NK-92 (cell line): ENCODE measurements around the gene DHX57.
"Not testable (repeated sequence)": the region's sequence is repeated elsewhere in the genome, so short reads cannot be mapped to it uniquely, and the experiment has no call there.

Experiments used
- DNase-seq: peaks from one replicate; lab custom pipeline; 2025; ENCODE audit not compliant: unreplicated experiment; lab: John Stamatoyannopoulos, UW

Gene DHX57

GRCh38 chr2:38873763-38874162, 2.0 kb downstream of the DHX57 start:
- no peak for DNase-seq

GRCh38 chr2:38871432-38871831, 4.3 kb downstream of the DHX57 start:
- no peak for DNase-seq

- DNase-seq = no peak
Observed at GRCh38 chr2:38866773-38867443, 8.8 kb downstream of the DHX57 start.

DNA sequence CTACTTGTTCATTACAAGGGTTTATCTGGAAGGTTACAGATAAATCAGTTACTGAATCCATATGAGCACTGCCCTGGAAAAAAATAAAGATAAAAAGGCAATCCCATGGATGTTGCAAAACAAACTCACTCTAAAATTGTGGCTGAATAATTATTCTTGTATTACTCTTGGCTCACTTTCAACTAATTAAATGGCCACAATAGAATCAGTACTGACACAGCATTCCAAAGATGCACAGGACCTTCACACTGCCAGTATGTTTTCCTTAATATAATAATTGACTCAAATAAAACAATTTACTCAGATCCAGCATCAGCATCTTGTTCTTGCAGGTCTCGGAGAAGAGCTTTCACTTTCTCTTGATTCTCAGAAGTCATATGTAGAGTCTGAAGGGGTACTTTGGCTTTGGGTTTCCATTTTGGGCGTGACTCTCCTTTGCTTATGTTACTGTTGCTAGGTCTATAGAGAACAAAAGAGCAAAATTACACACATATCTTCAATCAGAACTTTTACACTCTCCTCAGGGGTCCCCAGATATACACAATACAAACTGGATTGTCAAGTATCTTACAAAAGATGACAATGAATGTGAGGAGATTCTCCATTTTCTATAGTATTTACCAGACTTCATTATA, 12.6 kb downstream of the DHX57 start:
- no peak for DNase-seq

- no peak for DNase-seq
Observed at GRCh38 chr2:38862476-38862875, 13.3 kb downstream of the DHX57 start.

DNA sequence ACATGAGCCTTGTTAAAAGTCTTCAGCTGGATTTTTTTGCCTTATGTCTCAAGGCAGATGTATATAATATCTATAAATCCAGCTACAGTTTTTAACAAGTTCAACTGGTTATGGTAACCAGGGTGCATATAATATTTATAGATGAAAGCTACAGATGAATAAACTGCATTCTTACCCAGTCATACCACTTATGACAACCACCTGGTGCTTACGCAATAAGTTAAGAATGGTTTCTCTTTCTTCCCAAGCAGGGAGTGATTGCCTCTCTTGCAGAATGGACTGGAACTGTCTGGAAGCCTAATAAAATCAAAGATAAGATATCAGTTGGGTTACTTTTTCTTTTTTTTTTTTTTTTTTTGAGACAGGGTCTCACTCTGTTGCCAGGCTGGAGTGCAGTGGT, 19.6 kb downstream of the DHX57 start:
- no peak for DNase-seq

DNA sequence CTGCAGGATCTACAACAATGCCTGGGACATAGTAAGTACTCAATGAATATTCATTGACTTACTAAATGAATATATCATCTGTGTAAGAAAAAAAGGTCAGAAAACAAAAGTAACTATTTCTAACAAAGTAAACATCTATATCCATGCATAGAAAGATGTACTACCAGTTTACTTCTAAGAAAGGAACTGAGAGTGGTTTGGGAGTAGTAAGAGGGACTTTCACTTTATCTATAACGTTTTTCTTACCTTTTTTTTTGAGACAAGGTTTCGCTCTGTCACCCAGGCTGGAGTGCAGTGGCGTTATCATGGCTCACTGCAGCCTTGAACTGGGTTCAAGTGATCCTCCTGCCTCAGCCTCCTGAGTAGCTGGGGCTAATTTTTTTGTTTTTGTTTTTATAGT, 25.7 kb downstream of the DHX57 start:
- DNase-seq = no peak

DNA sequence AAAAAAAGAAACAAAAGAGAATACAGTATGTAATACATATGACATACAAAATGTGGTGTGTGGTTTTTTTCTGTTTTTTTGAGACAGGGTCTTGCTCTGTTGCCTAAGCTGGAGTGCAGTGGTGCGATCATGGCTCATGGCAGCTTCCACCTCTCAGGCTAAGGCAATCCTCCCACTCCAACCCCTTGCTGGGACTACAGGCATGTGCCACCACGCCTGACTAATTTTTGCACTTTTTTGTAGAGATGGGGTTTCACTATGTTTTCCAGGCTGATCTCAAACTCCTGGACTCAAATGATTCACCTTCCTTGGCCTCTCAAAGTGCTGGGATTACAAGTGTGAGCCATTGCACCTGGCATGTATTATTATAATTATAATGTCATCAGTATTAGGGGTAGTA, 38.9 kb downstream of the DHX57 start:
- DNase-seq = no peak

DNA sequence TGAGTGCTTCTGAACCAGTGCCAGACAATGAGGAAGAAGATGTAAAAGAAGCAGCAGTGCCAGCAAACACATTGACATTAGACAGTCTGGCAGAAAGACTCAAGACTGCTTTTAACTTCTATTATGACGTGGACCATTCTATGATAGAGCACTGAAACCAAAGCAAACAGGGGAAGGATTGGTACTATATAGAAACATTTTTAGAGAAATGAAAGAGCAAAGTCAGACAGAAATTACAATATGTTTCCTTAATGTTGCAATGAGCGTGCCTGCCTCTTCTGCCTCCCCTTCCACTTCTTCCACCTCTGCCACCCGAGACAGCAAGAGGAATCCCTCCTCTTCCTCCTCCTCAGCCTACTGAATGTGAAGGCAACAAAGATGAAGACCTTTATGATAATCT, 39.7 kb downstream of the DHX57 start:
- DNase-seq = no peak

DNA sequence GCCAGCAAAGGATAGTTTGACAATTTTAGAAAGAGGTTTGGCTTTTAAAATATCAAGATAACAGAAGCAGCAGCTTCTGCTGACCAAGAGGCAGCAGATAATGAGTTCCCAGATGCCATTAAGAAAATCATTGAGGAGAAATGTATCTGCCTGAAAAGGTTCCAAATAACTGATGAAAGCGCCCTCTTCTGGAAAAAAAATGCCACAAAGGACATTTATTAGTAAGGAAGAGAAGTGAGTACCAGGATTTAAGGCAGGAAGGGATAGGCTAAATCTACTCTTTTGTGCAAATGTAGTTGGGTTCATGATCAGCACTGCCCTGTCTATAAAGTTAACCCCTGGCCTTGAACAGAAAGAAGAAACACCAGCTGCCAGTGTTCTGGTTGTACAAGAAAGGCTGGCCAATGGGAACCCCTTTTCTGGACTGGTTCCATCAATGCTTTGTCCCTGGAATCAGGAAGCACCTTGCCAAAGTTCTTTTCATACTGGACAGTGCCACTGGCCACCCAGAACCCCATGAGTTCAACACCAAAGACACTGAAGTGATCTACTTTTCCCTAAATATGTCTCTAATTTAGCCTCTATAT, 40.6 kb downstream of the DHX57 start:
- no peak for DNase-seq

DNA sequence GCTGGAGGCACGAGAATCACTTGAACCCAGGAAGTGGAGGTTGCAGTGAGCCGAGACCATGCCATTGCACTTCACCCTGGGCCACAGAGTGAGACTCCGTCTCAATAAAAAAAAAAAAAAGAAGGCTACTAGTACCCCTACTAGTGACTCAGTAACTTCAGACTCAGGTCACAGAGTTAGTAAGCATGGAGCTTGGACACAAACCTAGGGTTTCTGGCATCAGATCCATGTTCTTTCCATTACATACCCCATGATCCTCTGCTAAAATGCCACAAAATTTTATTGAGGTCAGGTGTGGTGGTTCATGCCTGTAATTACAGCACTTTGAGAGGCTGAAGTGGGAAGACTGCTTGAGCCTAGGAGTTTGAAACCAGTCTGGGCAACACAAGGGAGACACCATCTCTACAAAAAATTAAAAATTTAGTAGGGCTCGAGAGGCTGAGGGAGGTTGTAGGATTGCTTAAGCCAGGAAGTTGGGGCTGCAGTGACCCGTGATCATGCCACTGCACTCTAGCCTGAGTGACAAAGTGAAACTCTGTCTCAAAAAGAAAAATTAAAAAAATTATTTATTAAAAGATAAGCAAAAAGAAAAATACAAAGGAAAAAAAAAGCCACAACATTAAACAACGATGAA, 45.1 kb downstream of the DHX57 start:
- no peak for DNase-seq

DNA sequence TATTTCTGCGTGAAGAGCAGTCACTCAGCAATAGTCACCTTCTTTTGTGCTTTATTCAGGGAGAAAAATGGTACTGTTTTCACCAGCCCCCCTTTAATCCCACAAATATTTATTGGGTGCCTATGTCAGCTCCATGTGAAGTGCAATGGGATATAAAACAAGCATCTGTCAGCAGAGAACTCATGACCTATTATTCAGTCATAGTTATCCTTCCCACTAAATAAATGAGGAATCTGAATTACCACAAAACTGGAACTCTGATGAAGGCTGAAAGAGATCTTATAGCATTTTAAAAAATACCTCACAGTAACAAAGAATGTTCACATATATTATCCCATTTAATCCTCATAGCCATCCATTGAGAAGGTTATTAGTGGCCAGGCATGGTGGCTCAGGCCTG, 45.8 kb downstream of the DHX57 start:
- no peak for DNase-seq

GRCh38 chr2:38828460-38828859, 47.3 kb downstream of the DHX57 start:
- DNase-seq = no peak

DNA sequence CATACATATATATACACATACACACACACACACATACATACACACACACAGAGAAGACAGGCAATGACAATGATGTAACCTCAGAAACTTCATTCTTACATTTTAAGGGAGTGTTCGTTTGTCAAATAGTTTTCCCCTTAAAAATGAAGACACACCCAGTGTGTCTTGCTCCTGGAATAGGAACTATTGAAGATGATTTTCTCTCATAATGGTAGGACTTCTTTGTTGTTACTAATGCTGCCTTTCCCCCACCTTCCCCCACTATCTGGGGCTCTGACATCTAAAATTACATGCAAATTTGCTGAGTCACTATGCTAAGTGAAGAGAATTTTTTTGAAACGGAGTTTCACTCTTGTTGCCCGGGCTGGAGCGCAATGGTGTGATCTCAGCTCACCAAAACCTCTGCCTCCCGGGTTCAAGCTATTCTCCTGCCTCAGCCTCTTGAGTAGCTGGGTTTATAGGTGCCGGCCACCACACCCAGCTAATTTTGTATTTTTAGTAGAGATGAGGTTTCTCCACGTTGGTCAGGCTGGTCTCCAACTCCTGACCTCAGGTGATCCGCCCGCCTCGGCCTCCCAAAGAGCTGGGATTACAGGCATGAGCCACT, 48.1 kb downstream of the DHX57 start:
- not testable (repeated sequence) for DNase-seq

DNA sequence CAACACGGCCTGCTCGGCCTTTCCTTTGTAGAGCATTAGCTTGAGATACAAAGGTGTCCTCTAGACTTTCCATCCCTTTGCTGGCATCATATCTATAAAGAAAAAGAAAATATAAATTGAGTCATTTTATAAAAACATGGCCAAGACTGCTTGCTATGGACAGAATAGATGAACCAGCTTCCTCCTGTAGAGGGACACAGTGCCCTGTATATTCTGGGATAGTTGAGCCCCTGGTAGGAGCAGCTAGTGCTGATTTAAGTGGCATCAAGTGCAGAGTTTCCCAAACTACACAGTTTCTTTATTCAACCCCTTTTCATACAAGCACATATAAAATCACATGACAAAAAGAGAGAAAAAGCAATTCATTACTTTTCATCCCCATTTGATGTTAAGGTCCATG, 49.8 kb downstream of the DHX57 start:
- no peak for DNase-seq

DNA sequence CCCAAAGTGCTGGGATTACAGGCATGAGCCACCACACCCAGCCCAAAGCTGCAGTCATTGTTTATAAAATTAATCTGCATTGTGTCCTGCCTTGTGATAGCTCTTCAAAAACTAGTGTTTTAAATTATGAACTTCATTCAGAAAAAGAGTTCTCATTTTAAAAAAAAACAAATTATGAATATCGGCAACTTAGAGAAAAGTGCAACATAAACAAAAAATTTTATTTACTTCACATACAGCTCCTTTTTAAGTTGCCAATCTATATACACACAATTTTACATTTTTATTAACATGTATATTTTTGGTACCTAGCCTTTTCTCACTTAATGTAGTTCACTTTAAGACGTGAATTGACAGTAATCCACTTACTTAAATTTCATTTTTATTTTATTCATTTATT, 50.8 kb downstream of the DHX57 start:
- DNase-seq = no peak

GRCh38 chr2:38823386-38823785, 52.3 kb downstream of the DHX57 start:
- no peak for DNase-seq

GRCh38 chr2:38818565-38818964, 57.2 kb downstream of the DHX57 start:
- no peak for DNase-seq

DNA sequence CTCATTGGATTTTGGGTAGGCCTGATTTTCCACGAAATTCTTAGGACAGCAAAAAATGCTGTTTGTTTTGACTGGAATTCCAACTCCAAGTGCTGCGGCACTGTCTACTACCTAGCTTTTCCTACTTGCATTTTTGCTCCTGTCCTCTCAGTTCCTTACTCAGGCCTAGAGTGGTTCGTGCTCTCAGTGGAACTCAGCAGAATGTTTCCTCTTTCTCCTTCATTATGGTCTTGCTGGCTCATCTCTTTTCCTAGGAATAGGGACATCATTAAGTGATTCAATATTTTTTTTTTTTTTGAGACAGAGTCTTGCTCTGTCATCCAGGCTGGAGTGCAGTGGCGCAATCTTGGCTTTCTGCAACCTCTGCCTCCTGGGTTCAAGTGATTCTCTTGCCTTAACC, 59.8 kb downstream of the DHX57 start:
- no peak for DNase-seq

DNA sequence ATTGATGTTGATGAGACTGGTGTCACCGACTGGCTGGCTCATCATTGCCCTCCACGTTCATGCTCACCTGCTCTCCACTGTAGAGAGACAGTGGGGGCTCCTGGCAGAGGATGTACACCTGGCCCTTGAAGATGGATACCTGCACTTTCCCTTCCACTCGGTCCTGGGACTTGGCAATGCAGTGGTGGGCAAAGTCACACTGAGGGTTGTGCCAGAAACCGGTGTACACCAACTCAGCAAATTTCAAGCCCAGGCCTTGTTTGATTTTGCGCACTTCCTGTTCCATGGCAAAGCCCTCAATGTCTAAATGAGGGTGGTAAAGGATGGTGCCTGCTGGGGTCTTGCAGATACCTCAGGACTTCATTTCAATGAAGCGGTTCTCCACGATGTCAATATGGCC, 65.2 kb downstream of the DHX57 start:
- no peak for DNase-seq

DNA sequence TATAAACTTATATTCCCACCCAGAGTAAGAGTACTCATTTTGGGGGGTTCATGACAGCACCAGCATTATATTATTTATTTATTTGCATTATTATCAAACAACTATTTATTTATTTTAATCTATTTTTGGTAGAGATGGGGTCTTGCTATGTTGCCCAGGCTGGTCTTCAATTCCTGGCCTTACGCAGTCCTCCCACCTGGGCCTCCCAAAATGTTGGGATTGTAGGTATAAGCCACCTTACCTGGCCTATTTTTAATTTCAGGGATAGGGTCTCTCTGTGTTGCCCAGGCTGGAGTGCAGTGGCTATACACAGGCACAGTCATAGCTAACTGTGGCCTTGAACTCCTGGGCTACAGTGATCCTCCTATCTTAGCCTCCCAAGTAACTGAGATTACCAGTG, 67.1 kb downstream of the DHX57 start:
- no peak for DNase-seq

DNA sequence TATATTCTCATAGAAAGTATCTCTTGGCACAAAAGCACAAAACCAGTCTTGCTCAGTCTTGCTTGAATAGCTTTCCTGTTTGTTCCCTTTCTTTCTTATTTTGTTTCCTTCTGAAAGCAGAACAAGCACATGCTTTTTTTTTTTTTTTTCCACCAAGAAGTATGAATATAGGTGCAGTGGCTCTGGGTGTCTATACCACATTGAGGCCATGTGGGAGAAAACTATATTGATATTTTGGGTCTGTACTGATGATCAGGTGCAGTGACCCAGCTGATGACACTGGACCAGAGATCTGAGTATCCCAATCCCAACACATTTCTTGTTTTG, 69.0 kb downstream of the DHX57 start:
- DNase-seq = no peak
